Activated naive CD4-positive, alpha-beta T cell treated with Interleukin-2 at 50 U/mL for 16 hours (primary cell): ENCODE data around the gene OR8S1.
A peak's percentile ranks its signal among the peaks of the same experiment; 100 is the strongest.
"Not testable (repeated sequence)": the region's sequence is repeated elsewhere in the genome, so short reads cannot be mapped to it uniquely, and the experiment has no call there.

ENCODE experiments used
- DNase-seq: peaks from one replicate; pipeline ENCODE4 v3.0.0-alpha.2; 2020

Gene OR8S1

GRCh38 chr12:48525332-48525731, at the start of gene OR8S1:
Gene OR8S1 (plus strand): TSS chr12:48525632. CDS start chr12:48525632, 0 bp downstream.
- DNase-seq = no peak

GRCh38 chr12:48482198-48482597, 43.2 kb upstream of the OR8S1 start, which contains the start of gene C12orf54:
Gene C12orf54 (plus strand): TSS chr12:48482498. CDS start chr12:48483297, 799 bp downstream.
- no peak for DNase-seq

- DNase-seq = no peak
Observed at GRCh38 chr12:48482930-48483329, 42.5 kb upstream of the OR8S1 start.

- no peak for DNase-seq
Observed at GRCh38 chr12:48486261-48486660, 39.2 kb upstream of the OR8S1 start.

GRCh38 chr12:48486679-48487078, 38.8 kb upstream of the OR8S1 start:
- DNase-seq = no peak

GRCh38 chr12:48489012-48489411, 36.4 kb upstream of the OR8S1 start:
- DNase-seq = no peak

GRCh38 chr12:48489456-48489855, 36.0 kb upstream of the OR8S1 start:
- not testable (repeated sequence) for DNase-seq

- not testable (repeated sequence) for DNase-seq
Observed at GRCh38 chr12:48500281-48500680, 25.2 kb upstream of the OR8S1 start.

GRCh38 chr12:48506836-48507235, 18.6 kb upstream of the OR8S1 start:
- DNase-seq = not testable (repeated sequence)

GRCh38 chr12:48508987-48509386, 16.4 kb upstream of the OR8S1 start:
- no peak for DNase-seq

GRCh38 chr12:48510111-48510510, 15.3 kb upstream of the OR8S1 start:
- no peak for DNase-seq

- DNase-seq = no peak
Observed at GRCh38 chr12:48512855-48513254, 12.6 kb upstream of the OR8S1 start.

- DNase-seq = no peak
Observed at GRCh38 chr12:48514728-48515127, 10.7 kb upstream of the OR8S1 start.

GRCh38 chr12:48520381-48520780, 5.1 kb upstream of the OR8S1 start:
- not testable (repeated sequence) for DNase-seq

GRCh38 chr12:48527891-48528670, 2.6 kb downstream of the OR8S1 start:
- no peak for DNase-seq

- DNase-seq = no peak
Observed at GRCh38 chr12:48532601-48533000, 7.2 kb downstream of the OR8S1 start.

GRCh38 chr12:48536602-48537001, 11.2 kb downstream of the OR8S1 start:
- DNase-seq = no peak

GRCh38 chr12:48542300-48542928, 17.0 kb downstream of the OR8S1 start:
- DNase-seq = peak; percentile 56

- DNase-seq = no peak
Observed at GRCh38 chr12:48545833-48546469, 20.5 kb downstream of the OR8S1 start.

GRCh38 chr12:48547012-48547411, 21.6 kb downstream of the OR8S1 start:
- DNase-seq = not testable (repeated sequence)

GRCh38 chr12:48551636-48552035, 26.2 kb downstream of the OR8S1 start:
- DNase-seq = not testable (repeated sequence)

GRCh38 chr12:48553666-48554343, 28.4 kb downstream of the OR8S1 start:
- DNase-seq = peak; percentile 39

- no peak for DNase-seq
Observed at GRCh38 chr12:48556631-48557030, 31.2 kb downstream of the OR8S1 start.
